HG02970 (cell line): Measurements from ENCODE around the gene UPK3BL2.
"Not testable (repeated sequence)": the region's sequence is repeated elsewhere in the genome, so short reads cannot be mapped to it uniquely, and the experiment has no call there.

ENCODE experiments used
- ATAC-seq: cut with Tn5 transposase; IDR thresholded peaks from one replicate; pipeline ENCODE4 v1.9.1; 2021; ENCODE audit warnings: mild to moderate bottlenecking, moderate library complexity, moderate number of reproducible peaks; ENCODE audit not compliant: unreplicated experiment, low FRiP score

The UPK3BL2 gene

DNA sequence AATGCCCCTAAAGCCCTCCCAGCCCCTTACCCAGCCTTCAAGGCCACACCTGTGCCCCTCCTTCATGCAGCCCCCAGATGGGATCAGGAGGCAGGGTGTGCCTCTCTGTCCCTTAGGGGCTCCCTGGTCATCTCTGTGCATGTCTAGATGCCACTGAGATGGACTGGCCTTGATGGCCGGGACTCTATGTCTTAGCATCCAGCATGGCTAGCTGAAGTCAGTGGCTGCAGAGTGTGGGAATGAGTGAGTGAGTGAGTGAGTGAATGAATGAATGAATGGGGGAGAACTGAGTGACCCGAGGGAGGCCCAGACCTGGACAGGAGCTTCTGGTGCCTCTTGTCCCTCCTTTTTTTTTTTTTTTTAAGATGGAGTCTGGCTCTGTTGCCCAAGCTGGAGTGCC lies 11.4 kb downstream of the UPK3BL2 start:
- not testable (repeated sequence) for ATAC-seq

- ATAC-seq = not testable (repeated sequence)
Measured at GRCh38 chr7:102531583-102531982, 11.9 kb downstream of the UPK3BL2 start.

DNA sequence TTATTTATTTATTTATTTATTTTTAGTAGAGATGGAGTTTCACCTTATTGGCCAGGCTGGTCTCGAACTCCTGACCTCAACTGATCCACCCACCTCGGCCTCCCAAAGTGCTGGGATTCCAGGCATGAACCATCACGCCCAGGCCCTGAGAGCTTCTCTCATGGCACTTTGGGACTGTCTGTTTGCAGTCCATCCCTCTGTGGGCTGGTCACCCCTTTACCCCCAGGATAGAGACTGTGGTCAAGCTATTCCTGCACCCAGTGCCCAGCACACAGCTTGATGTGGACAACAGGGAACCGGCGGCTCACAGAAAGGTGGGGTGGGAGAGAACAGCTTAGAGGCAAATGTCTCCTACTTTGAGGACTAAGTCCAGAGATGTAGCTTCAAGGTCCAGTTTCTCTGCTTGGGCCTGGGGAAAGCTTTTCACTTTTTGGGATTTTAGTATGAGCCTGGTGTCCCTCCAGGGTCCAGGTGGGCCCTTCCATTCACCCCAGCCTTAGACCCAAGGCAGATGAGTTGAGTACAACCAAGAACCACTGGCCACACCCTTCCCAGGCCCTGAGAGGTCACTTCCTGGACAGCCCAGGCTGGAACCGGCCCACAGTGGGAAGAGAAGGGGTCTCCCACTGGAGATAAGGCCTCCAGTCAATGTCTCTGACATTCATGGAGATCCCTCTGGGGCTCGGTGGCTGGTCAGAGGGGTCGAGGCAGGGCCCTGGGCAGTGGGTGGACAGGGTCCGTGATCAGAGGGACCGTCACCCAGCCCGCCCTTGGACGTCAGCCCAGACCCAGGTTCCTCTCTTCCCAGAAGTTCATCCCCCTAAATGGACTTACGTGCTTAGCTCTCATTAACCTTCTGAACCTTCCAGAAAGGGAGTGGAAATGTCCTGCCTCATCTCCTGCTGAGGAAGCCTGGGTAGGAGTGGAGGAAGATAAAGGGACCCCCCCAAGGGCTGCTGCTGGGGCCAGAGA lies 15.4 kb downstream of the UPK3BL2 start:
- not testable (repeated sequence) for ATAC-seq

DNA sequence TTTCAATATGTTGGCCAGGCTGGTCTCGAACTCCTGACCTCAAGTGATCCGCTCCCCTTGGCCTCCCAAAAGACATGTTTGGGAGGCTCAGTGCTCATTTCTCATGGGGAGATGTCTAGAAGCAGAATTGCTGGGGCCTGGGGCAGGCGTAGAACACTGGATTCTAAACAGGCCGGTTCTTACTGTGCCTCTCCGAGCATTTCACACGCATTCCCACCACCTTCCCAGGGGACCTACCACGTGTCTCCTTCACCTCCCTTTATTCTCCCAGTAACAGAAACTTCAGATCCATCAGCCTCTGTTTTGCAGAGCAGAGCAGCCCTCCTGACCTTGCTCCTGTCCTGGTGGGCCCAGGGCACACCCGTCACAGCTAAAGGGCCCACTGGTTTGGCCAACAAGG lies 16.3 kb downstream of the UPK3BL2 start:
- not testable (repeated sequence) for ATAC-seq

- ATAC-seq = not testable (repeated sequence)
Measured at GRCh38 chr7:102524803-102525202, 18.7 kb downstream of the UPK3BL2 start.

DNA sequence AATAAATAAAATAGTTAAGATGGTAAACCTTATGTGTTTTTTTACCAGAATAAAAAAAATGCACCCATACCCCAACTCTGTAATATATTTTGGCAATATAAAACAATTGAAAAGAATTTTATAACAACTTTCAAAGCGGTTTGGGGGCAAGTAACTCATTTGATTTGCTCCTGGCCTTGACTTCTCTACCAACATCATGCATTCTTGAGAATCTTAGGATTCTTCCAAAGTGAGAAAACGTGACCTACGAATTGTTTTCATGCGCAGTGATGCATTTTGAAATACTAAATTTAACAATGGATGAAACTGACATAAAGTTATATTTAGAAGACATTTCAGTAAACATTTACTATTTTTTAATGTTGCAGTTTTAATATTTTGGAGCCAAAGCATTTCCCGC lies 22.7 kb downstream of the UPK3BL2 start:
- ATAC-seq = not testable (repeated sequence)

DNA sequence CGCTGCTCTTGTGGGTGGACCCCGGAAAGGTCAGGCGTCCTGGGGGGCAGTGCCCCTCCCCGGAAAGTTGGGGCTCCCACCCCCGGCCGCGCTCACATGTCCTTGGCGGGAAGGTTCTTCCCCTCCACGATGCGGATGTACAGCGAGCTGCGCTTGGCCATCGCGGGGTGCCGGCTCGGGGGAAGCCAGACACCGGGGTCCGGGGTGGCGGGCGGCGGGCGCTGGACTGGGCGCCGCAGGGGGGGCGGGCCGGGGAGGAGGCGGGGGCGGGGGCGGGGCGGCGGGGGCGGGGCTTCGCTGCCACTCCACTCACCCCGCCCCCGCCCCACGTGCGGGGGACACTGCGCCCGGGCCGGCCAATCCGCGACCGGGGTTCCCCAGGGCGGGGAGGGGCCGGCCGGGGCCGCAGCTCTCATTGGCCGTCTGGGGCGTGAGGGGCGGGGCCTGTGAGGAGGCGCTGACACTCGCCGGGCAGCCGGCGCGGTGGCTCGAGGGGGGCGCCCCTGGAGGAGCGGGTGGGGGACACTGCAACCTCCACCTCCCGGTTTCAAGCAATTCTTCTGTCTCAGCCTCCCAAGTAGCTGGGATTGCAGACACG lies 25.8 kb downstream of the UPK3BL2 start, which contains the start of gene RASA4B:
RASA4B (minus strand) TSS at position 228 of the 598 bp plus-strand sequence; CDS start at position 161, 67 bp downstream.
- ATAC-seq = peak; percentile 66

DNA sequence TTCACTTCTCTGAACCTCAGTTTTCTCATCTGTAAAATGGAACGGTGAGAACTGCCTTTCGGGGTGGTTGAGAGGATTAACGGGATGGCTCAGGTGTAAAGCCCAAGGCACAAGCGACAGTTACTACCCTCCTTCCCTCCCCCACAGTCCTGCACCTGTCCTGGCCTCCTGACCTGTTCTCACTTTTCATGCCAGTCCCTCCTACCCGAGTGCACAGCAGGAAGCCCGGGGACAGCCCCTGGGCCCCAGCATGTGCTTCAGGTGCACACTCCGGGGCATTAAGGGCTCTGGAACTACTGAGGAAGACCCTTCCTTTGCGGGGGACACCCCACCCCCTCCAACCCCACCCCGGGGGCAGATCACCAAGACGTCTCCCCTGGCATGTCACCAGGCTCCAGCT lies 26.5 kb downstream of the UPK3BL2 start:
- ATAC-seq = not testable (repeated sequence)

- ATAC-seq = not testable (repeated sequence)
Measured at GRCh38 chr7:102515889-102516288, 27.6 kb downstream of the UPK3BL2 start.

DNA sequence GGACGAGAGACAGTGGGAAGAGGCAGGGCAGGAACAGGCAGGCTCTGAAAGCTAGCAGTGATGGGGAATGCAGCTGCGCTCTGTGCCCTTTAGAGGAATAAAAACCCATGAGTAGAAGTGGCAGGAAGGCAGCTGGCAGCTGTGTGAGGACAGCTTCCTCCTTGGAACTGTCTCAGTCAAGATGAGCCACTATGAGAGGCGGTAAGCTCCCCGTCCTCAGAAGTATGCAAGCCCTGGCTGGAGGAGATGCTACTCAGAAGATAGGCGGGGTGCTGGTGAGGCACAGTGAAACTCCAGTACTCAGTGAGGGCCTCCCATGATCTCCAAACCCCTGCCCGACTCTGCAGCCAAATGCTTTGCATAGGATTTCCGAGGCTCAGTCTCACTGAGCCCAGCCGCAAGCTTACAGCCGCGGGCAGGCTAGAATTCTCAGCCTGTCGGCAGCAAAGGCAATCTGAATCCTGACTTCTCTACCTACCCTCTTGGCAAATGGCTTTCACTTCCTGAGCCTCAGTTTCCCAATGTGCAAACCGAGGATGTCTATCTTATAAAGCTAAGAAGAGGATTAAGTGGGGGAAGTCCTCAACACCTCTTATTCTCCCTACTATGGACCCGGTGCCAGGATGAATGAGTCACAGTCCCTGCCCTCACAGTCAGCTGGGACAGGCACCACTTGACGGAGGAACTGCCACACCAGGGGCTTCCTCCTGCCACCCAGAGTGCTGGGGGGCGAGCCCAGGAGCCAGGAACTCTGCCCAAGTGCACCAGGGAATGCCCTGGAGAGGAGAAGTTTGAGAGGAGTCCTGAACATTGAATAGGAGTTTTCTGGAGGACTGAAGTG lies 28.4 kb downstream of the UPK3BL2 start:
- ATAC-seq = peak; percentile 43

- ATAC-seq = not testable (repeated sequence)
Measured at GRCh38 chr7:102512642-102513221, 30.8 kb downstream of the UPK3BL2 start.

GRCh38 chr7:102511860-102512522 lies 31.5 kb downstream of the UPK3BL2 start:
- ATAC-seq = not testable (repeated sequence)

GRCh38 chr7:102510575-102510974 lies 32.9 kb downstream of the UPK3BL2 start:
- ATAC-seq = not testable (repeated sequence)

- not testable (repeated sequence) for ATAC-seq
Measured at GRCh38 chr7:102507410-102508088, 35.9 kb downstream of the UPK3BL2 start.

DNA sequence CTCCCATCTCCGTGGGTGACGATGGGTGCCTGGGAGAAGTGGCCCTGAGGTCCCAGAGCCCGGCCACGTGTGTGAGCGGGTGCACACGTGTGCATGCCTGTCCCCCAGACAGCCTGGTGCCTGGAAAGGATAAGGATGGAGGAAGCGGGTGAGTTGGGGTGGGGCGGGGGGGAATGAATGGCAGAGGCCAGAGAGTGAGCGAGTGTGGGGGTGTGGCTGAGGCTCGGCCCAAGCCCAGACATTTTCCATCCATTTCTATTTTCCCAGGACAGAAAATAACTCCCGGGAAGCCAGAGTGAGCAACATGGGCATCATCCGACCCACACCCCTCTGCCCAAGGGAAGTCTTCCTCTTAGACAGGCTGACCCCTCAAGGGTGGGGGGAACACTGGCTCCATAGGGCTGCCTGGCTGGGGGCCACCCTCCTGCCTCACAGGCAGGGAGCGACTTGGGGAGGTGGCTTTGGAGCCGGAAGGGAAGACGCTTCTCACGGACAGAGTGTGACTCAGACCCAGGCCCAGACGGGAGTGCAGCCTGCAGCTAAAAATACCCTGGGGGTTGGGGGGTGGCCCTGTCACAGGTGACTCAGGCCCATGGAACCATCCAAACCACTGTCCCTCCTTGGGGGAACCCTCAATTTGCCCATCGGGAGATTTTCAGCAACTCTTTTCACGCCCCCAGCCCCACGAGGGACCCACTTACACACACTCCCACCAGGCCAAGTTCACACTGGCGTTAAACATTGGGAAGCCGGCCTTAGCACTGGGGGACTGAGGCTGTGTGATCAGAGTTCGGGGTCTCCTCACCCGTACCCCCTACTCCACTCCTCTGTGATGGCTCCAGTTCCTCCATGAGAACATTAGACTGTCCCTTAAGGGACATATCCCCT lies 38.0 kb downstream of the UPK3BL2 start:
- not testable (repeated sequence) for ATAC-seq

- ATAC-seq = not testable (repeated sequence)
Measured at GRCh38 chr7:102503141-102503540, 40.4 kb downstream of the UPK3BL2 start.

DNA sequence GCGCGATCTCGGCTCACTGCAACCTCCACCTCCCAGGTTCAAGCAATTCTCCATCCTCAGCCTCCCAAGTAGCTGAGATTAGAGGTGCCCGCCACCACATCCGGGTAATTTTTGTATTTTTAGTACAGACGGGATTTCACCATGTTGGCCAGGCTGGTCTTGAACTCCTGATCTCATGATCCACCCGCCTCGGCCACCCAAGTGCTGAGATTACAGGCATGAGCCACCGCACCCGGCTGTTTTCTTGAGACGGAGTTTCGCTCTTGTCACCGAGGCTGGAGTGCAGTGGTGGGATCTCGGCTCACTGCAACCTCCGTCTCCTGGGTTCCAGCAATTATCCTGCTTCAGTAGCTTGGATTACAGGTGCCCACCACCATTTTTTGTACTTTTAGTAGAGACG lies 45.2 kb downstream of the UPK3BL2 start:
- not testable (repeated sequence) for ATAC-seq

- not testable (repeated sequence) for ATAC-seq
Measured at GRCh38 chr7:102497308-102497707, 46.2 kb downstream of the UPK3BL2 start.
